ENCODE data around the gene DNASE1.

The DNASE1 gene

DNA sequence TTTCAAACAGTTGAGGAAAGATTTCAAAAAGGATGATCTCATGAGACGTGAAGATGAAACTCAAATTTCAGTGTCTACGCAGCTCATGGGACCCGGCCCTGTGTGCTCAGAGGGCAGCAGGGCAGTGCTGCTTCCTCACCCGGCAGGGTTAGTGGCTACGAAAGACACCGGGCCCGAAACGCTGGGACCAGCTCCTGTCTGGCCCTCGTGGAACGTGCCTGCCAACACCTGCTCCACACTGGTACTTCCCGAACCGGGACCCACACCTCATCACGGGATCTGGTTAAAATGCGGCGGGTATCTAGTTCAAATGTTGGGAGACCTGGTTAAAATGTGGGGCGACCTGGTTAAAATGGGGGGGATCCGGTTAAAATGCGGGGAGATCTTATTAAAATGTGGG lies 18.7 kb downstream of the DNASE1 start:
- TF ChIP-seq, protein P1, sequence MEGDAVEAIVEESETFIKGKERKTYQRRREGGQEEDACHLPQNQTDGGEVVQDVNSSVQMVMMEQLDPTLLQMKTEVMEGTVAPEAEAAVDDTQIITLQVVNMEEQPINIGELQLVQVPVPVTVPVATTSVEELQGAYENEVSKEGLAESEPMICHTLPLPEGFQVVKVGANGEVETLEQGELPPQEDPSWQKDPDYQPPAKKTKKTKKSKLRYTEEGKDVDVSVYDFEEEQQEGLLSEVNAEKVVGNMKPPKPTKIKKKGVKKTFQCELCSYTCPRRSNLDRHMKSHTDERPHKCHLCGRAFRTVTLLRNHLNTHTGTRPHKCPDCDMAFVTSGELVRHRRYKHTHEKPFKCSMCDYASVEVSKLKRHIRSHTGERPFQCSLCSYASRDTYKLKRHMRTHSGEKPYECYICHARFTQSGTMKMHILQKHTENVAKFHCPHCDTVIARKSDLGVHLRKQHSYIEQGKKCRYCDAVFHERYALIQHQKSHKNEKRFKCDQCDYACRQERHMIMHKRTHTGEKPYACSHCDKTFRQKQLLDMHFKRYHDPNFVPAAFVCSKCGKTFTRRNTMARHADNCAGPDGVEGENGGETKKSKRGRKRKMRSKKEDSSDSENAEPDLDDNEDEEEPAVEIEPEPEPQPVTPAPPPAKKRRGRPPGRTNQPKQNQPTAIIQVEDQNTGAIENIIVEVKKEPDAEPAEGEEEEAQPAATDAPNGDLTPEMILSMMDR (IDR thresholded peaks at IDR 0.05; ENCODE audit: borderline replicate concordance, control extremely low read depth, extremely low read depth, insufficient read depth, missing control alignments) = no peak
- in situ Hi-C loops (cut with MboI; ENCODE audit: low sequenced_read_pairs, unreplicated experiment) = loop anchor here (25.0 kb wide), 1 partner anchor 136 kb away; no protein-coding TSS in a partner anchor
- no peak for DNase-seq (ENCODE audit: low spot score)

DNA sequence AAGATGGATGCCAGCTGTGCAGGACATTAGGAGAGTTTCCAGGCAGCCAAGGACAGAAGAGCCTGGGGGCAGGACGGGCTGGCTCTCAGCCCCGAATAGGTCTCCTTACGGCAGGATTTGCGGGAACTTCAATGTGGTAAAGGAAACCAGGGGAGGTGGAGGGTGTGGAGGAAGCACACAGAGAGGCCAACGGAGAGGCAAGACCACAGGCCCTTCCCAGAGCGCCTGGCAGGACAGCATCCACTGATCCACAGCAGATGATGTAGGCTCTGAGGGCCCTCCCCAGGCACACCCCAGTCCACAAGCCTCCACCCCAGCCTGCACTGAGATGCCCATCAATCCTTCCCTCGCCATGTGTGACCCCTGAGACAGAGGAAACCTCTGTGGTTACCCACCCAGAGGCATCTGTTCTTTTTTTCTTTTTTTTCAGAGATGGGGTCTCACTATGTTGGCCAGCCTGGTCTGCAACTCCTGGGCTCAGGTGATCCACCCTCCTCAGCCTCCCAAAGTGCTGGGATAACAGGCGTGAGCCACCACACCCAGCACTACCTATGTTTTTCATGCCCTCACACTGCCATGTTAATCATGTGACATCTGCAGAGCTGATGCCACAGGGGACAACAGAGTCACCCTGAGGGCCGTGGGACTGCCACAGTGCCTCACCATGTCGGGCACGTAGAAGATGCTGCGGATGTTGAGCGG lies 19.3 kb downstream of the DNASE1 start:
- DNase-seq (ENCODE audit: low spot score) = no peak
- TF ChIP-seq, protein P1 (IDR thresholded peaks at IDR 0.05; ENCODE audit: borderline replicate concordance, control extremely low read depth, extremely low read depth, insufficient read depth, missing control alignments) = no peak
- in situ Hi-C loops (cut with MboI; ENCODE audit: low sequenced_read_pairs, unreplicated experiment) = loop anchor here (25.0 kb wide), 1 partner anchor 137 kb away; no protein-coding TSS in a partner anchor

DNA sequence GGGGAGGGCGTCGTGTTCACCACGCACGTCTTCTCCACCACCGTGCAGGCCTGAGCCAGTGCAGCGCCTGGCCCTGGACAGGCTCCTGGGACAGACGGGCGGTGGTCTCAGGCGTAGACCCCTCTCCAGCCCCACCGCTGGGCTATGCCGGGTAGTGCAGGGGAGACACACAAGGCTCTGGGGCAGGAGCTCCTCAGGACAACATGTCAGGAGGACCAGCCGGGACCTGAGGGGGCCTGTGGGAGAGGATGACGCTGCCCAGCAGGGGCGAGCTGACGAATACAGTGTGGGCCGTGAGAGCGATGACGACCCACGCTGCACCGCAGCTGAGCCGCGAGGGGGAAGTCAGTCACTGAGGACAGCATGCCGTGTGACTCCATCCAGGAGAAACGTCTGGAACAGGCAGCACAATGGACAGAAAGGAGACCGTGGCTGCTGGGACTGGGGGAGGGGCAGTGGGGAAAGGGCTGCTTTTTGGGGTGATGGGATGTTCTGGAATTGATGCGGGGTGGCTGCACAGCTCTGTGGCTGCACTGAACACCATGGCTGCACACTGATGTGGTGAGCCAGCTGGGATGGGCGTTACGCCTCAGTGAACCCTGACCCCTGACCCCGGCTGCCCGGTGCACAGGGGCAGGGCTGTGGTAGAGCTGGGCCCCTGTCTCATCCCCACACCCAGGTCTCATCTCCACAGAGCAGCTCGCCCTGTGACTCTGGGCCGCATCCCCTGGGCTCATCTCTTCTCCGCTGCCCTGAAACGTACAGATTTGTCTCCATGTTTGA lies 20.2 kb downstream of the DNASE1 start:
- TF ChIP-seq, protein P1 (IDR thresholded peaks at IDR 0.05; ENCODE audit: borderline replicate concordance, control extremely low read depth, extremely low read depth, insufficient read depth, missing control alignments) = no peak
- DNase-seq (ENCODE audit: low spot score) = peak; percentile 32
- in situ Hi-C loops (cut with MboI; ENCODE audit: low sequenced_read_pairs, unreplicated experiment) = loop anchor here (25.0 kb wide), 1 partner anchor 137 kb away; no protein-coding TSS in a partner anchor

DNA sequence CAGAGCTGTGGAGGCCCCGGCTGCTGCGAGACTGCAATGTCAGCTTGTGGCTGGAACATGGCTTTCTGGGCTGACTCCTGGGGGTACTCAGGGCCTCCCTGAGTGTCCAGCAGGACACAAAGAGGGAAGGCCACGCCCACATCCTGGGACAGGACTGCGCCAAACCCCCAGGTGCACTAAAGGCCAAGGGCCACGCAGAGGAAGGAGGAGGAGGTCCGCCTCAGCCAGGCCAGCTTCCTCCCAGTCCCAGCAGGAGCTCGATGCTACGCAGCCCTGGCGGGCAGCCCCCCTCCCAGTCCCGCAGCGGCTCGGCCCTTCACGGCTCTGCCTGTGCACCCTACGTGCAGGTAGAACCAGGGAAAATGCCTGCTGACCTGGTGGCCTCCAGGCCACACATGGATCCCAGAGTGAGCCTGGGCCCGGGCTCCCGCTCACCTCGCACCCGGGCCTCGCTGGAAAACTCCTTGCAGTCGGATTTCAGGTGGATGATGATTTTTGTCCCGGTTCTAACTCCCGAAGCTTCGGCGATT lies 21.2 kb downstream of the DNASE1 start:
- TF ChIP-seq, protein P1 (IDR thresholded peaks at IDR 0.05; ENCODE audit: borderline replicate concordance, control extremely low read depth, extremely low read depth, insufficient read depth, missing control alignments) = no peak
- in situ Hi-C loops (cut with MboI; ENCODE audit: low sequenced_read_pairs, unreplicated experiment) = no loop called here
- DNase-seq (ENCODE audit: low spot score) = peak; percentile 27

DNA sequence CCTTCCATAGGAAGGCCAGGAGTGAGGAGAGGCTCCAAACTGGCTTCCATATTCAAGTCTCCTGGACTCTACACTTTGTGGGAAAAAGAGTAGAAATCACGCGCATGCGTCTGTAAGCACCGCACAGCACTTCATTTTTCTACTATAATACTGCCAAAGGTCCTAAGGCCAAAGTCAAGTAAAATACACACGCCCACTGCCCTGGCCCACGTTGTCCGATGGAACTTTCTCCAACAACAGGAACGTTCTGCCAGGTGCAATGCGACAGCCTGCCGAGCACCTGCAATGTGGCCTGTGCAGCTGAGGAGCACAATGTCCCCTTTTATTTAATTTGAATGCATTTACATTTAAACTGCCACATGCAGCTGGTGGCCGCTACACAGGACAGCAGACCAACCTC lies 23.5 kb downstream of the DNASE1 start:
- no peak for DNase-seq (ENCODE audit: low spot score)
- in situ Hi-C loops (cut with MboI; ENCODE audit: low sequenced_read_pairs, unreplicated experiment) = no loop called here
- TF ChIP-seq, protein P1 (IDR thresholded peaks at IDR 0.05; ENCODE audit: borderline replicate concordance, control extremely low read depth, extremely low read depth, insufficient read depth, missing control alignments) = no peak

DNA sequence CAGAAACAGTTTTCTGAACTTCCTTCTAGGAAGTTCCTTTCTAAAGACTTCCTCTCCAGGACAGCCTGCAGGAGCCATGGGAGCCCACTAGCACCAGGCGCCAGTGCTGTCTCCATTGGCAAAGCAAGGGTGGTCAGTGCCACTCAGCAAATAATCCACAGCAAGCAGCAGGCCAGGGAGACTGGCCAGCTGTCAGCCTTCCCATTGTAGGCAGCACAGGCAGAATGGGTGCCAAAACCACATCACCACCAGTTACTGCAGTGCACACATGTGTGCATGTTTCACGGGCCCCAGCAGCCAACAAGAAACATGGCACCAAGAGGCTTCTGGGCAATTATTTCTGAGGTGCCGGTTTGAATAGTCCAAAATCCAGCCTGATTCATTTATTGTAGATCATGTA lies 26.7 kb downstream of the DNASE1 start:
- TF ChIP-seq, protein P1 (IDR thresholded peaks at IDR 0.05; ENCODE audit: borderline replicate concordance, control extremely low read depth, extremely low read depth, insufficient read depth, missing control alignments) = no peak

More for the DNA sequence above, 26.7 kb downstream of the DNASE1 start:
- DNase-seq (ENCODE audit: low spot score) = no peak
- in situ Hi-C loops (cut with MboI; ENCODE audit: low sequenced_read_pairs, unreplicated experiment) = no loop called here
